Omental fat pad (tissue), 4 donors: ENCODE results near the gene FXYD5. TPM values are rescaled to one million over a fixed set of nuclear protein-coding genes. Genes with fewer than 3 reads are reported as not detected.
"Not testable (repeated sequence)": the region's sequence is repeated elsewhere in the genome, so short reads cannot be mapped to it uniquely, and the experiment has no call there.

ENCODE experiments used
- ATAC-seq: fragments of 150-250 bp; one replicate; pipeline ENCODE4 v1.9.1; 2016; ENCODE audit warnings: mild to moderate bottlenecking, moderate library complexity; ENCODE audit not compliant: low FRiP score
- DNase-seq: peaks from one replicate; pipeline ENCODE4 v3.0.0-alpha.2; 2019; ENCODE audit warnings: low spot score
- total RNA-seq, 4 donors: library from RNA; depleted of rRNA; stranded (reverse); fragments of >200 nt; gene quantifications; one replicate each; pipeline ENCODE4 v1.1.0, GENCODE V29; 2016
- TF ChIP-seq, protein P1 (sequence below), 3 donors: fragments of 450-650 bp; IDR thresholded peaks; one replicate each; pipeline ENCODE4 v1.5.1; 2016 to 2017; ENCODE audit warnings: antibody characterized with exemption in 3 of 3, mild to moderate bottlenecking in 3 of 3, moderate library complexity in 2 of 3

FXYD5 gene
- total RNA-seq, 4 donors from 2014 or later: 68.9 to 129 (median 88.8) TPM

- TF ChIP-seq, protein P1, sequence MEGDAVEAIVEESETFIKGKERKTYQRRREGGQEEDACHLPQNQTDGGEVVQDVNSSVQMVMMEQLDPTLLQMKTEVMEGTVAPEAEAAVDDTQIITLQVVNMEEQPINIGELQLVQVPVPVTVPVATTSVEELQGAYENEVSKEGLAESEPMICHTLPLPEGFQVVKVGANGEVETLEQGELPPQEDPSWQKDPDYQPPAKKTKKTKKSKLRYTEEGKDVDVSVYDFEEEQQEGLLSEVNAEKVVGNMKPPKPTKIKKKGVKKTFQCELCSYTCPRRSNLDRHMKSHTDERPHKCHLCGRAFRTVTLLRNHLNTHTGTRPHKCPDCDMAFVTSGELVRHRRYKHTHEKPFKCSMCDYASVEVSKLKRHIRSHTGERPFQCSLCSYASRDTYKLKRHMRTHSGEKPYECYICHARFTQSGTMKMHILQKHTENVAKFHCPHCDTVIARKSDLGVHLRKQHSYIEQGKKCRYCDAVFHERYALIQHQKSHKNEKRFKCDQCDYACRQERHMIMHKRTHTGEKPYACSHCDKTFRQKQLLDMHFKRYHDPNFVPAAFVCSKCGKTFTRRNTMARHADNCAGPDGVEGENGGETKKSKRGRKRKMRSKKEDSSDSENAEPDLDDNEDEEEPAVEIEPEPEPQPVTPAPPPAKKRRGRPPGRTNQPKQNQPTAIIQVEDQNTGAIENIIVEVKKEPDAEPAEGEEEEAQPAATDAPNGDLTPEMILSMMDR (IDR thresholded peaks at IDR 0.05): no peak
- DNase-seq: no peak
- ATAC-seq: no peak
Observed at GRCh38 chr19:35144259-35144599, 10.3 kb upstream of the FXYD5 start.

GRCh38 chr19:35144600-35145436 lies 9.7 kb upstream of the FXYD5 start:
- DNase-seq: no peak
- ATAC-seq: no peak
- TF ChIP-seq, protein P1 (IDR thresholded peaks at IDR 0.05): no peak

GRCh38 chr19:35146746-35147459 lies 7.6 kb upstream of the FXYD5 start:
- DNase-seq: no peak
- TF ChIP-seq, protein P1 (IDR thresholded peaks at IDR 0.05): no peak
- no peak for ATAC-seq

DNA sequence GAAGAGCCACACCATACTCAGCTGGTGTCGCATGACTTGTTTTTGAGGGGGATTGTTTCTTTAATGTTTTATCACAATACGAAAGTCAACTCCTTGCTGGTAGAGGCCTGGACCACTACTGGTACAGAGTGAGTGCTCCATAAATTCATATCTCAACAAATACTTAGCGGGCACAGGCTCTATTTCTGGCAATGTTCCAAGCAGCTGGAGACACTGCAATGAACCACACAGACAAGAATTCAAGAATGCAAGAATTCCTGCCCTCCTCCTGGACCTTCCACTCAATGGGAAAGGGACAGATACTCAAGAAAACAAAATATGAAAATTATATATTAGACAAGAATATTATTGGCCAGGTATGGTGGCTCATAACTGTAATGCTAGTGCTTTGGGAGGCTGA lies 5.1 kb upstream of the FXYD5 start:
- ATAC-seq (no peak), DNase-seq (no peak)
- TF ChIP-seq, protein P1 (IDR thresholded peaks at IDR 0.05): no peak

DNA sequence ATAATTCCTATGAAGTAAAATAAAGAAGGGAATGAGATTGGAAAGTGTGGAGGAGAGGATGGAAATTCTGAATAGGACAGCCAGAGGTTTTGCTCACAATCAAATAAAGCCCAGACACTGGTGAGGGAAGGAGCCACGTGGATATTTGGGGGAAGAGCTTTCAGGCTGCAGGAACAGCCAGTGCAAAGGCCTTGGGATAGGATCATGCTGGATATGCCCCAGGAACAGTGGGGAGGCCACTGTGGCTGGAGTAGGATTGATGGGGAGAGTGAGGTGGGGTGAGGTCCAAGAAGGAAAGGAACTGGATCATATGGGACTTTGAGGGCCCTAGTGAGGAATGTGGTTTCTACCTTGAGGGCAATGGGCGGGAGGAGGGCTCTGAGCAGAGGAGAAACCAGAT lies 4.1 kb upstream of the FXYD5 start:
- DNase-seq (no peak), ATAC-seq (no peak)
- TF ChIP-seq, protein P1 (IDR thresholded peaks at IDR 0.05): no peak

DNA sequence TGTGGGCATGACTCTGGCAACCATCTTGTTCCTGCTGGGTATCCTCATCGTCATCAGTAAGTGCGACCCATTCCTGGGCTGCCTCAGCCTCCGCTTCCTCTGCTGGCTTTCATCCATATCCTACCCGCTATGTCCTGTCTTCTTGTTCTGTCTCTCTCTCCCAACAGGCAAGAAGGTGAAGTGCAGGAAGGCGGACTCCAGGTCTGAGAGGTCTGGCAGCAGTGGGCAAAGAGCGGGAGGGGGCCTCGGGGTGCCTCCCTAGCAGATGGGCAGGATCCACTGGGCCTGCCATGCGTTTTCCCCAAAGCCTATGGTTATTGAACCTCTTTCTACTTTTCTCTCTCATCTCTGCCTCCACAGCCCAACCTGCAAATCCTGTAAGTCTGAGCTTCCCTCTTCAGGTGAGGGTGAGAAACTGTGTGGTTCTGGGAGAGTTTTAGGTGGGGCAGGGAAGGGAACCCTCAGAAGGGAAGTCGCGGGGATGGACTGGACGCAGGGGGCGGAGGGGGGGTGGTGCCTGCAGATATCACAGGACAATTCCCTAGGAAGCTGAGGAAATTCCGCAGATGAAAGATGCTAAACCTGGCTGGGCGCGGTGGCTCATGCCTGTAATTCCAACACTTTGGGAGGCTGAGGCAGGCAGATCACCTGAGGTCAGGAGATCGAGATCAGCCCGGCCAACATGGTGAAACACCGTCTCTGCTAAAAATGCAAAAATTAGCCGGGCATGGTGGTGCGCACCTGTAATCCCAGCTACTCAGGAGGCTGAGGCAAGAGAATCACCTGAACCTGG lies 3.1 kb upstream of the FXYD5 start:
- TF ChIP-seq, protein P1 (IDR thresholded peaks at IDR 0.05): no peak
- no peak for ATAC-seq
- no peak for DNase-seq

DNA sequence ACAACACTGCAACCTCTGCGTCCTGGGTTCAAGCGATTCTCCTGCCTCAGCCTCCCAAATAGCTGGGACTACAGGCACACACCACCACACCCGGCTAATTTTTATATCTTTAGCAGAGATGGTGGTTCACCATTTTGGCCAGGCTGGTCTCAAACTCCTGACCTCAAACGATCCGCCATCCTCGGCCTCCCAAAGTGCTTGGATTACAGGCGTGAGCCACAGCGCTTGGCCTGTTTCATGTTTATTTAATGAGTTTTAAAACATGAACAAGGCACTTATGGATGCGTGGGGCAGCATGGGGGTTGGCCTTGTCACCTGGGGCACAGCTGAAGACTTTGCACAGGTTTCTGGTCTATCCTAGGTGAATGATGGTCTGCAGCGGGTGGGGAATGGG lies 1.4 kb upstream of the FXYD5 start:
- not testable (repeated sequence) for DNase-seq, ATAC-seq
